ENCODE results near the gene ZNF184.
"Not testable (repeated sequence)": the region's sequence is repeated elsewhere in the genome, so short reads cannot be mapped to it uniquely, and the experiment has no call there.

The ZNF184 gene

GRCh38 chr6:27470023-27470422, 2.9 kb downstream of the ZNF184 start:
- Mint-ChIP-seq H3K36me3 (ENCODE audit: low read depth) (peaks cover 64% of the 10 kb centered on the region), H3K9me3 (no peaks in the 10 kb centered on the region), H3K27me3 (no peaks in the 10 kb centered on the region), H3K4me3 (no peak overlapping the region), H3K4me1 (ENCODE audit: low read depth) (peaks cover 51% of the 10 kb centered on the region), H3K27ac (no peak overlapping the region)

GRCh38 chr6:27468334-27468733, 4.6 kb downstream of the ZNF184 start:
- Mint-ChIP-seq H3K9me3 (no peaks in the 10 kb centered on the region), H3K27ac (no peak overlapping the region), H3K4me3 (no peak overlapping the region), H3K4me1 (ENCODE audit: low read depth) (peaks cover 57% of the 10 kb centered on the region), H3K27me3 (no peaks in the 10 kb centered on the region), H3K36me3 (ENCODE audit: low read depth) (peaks cover 76% of the 10 kb centered on the region)

GRCh38 chr6:27452496-27452897, 20.4 kb downstream of the ZNF184 start:
- Mint-ChIP-seq H3K27me3 (no peaks in the 10 kb centered on the region), H3K9me3 (peaks cover 81% of the 10 kb centered on the region), H3K27ac (no peak overlapping the region), H3K36me3 (ENCODE audit: low read depth) (peaks cover 95% of the 10 kb centered on the region), H3K4me3 (no peak overlapping the region), H3K4me1 (ENCODE audit: low read depth) (no peaks in the 10 kb centered on the region)

- Mint-ChIP-seq H3K4me1 (ENCODE audit: low read depth) (no peaks in the 10 kb centered on the region), H3K27ac (no peak overlapping the region), H3K4me3 (no peak overlapping the region), H3K36me3 (ENCODE audit: low read depth) (peaks cover 92% of the 10 kb centered on the region), H3K27me3 (no peaks in the 10 kb centered on the region), H3K9me3 (peaks cover 75% of the 10 kb centered on the region)
These were observed 21.1 kb downstream of the ZNF184 start for GRCh38 chr6:27451660-27452390.

GRCh38 chr6:27448456-27448855, 24.4 kb downstream of the ZNF184 start:
- Mint-ChIP-seq H3K9me3 (peaks cover 44% of the 10 kb centered on the region), H3K36me3 (ENCODE audit: low read depth) (peaks cover 63% of the 10 kb centered on the region), H3K27me3 (no peaks in the 10 kb centered on the region), H3K4me1 (ENCODE audit: low read depth) (no peaks in the 10 kb centered on the region), H3K4me3 (no peak overlapping the region), H3K27ac (no peak overlapping the region)

- H3K36me3 Mint-ChIP-seq (ENCODE audit: low read depth): peaks cover 19% of the 10 kb centered on the region
- no peaks in the 10 kb centered on the region for H3K4me1 Mint-ChIP-seq (ENCODE audit: low read depth)
- no peaks in the 10 kb centered on the region for H3K27me3 Mint-ChIP-seq
- H3K4me3 Mint-ChIP-seq: no peak overlapping the region
- peaks cover 22% of the 10 kb centered on the region for H3K9me3 Mint-ChIP-seq
- H3K27ac Mint-ChIP-seq: no peak overlapping the region
These were observed 30.0 kb downstream of the ZNF184 start for GRCh38 chr6:27442932-27443331.

- Mint-ChIP-seq H3K9me3 (peaks cover 29% of the 10 kb centered on the region), H3K27ac (no peak overlapping the region), H3K27me3 (peaks cover 3% of the 10 kb centered on the region), H3K4me3 (no peak overlapping the region), H3K36me3 (ENCODE audit: low read depth) (peaks cover 15% of the 10 kb centered on the region), H3K4me1 (ENCODE audit: low read depth) (no peaks in the 10 kb centered on the region)
These were observed 31.9 kb downstream of the ZNF184 start for GRCh38 chr6:27441001-27441400.

GRCh38 chr6:27439371-27439770, 33.5 kb downstream of the ZNF184 start:
- Mint-ChIP-seq H3K36me3 (ENCODE audit: low read depth) (peaks cover 10% of the 10 kb centered on the region), H3K27me3 (peaks cover 11% of the 10 kb centered on the region), H3K9me3 (peaks cover 36% of the 10 kb centered on the region), H3K4me1 (ENCODE audit: low read depth) (no peaks in the 10 kb centered on the region), H3K4me3 (no peak overlapping the region), H3K27ac (no peak overlapping the region)

- H3K9me3 Mint-ChIP-seq: peaks cover 18% of the 10 kb centered on the region
- peaks cover 21% of the 10 kb centered on the region for H3K27me3 Mint-ChIP-seq
- H3K4me3 Mint-ChIP-seq: no peak overlapping the region
- peaks cover 3% of the 10 kb centered on the region for H3K36me3 Mint-ChIP-seq (ENCODE audit: low read depth)
- no peaks in the 10 kb centered on the region for H3K4me1 Mint-ChIP-seq (ENCODE audit: low read depth)
- H3K27ac Mint-ChIP-seq: no peak overlapping the region
These were observed 39.2 kb downstream of the ZNF184 start for GRCh38 chr6:27433714-27434113.

- Mint-ChIP-seq H3K4me3 (no peak overlapping the region), H3K27me3 (peaks cover 9% of the 10 kb centered on the region), H3K4me1 (ENCODE audit: low read depth) (no peaks in the 10 kb centered on the region), H3K27ac (no peak overlapping the region), H3K9me3 (peaks cover 3% of the 10 kb centered on the region), H3K36me3 (ENCODE audit: low read depth) (no peaks in the 10 kb centered on the region)
These were observed 43.9 kb downstream of the ZNF184 start for GRCh38 chr6:27428966-27429365.

- peaks cover 5% of the 10 kb centered on the region for H3K27me3 Mint-ChIP-seq
- no peaks in the 10 kb centered on the region for H3K4me1 Mint-ChIP-seq (ENCODE audit: low read depth)
- H3K9me3 Mint-ChIP-seq: no peaks in the 10 kb centered on the region
- H3K27ac Mint-ChIP-seq: no peak overlapping the region
- H3K36me3 Mint-ChIP-seq (ENCODE audit: low read depth): no peaks in the 10 kb centered on the region
- H3K4me3 Mint-ChIP-seq: no peak overlapping the region
These were observed 44.4 kb downstream of the ZNF184 start for GRCh38 chr6:27428502-27428901.

GRCh38 chr6:27426045-27426620, 46.8 kb downstream of the ZNF184 start:
- H3K27ac Mint-ChIP-seq: no peak overlapping the region
- H3K36me3 Mint-ChIP-seq (ENCODE audit: low read depth): no peaks in the 10 kb centered on the region
- no peaks in the 10 kb centered on the region for H3K4me1 Mint-ChIP-seq (ENCODE audit: low read depth)
- H3K4me3 Mint-ChIP-seq: no peak overlapping the region
- H3K27me3 Mint-ChIP-seq: peaks cover 8% of the 10 kb centered on the region
- no peaks in the 10 kb centered on the region for H3K9me3 Mint-ChIP-seq

GRCh38 chr6:27424851-27425250, 48.1 kb downstream of the ZNF184 start:
- H3K9me3 Mint-ChIP-seq; H3K36me3 Mint-ChIP-seq (ENCODE audit: low read depth); H3K4me3 Mint-ChIP-seq; H3K27ac Mint-ChIP-seq; H3K4me1 Mint-ChIP-seq (ENCODE audit: low read depth): not testable (repeated sequence)
- peaks cover 11% of the 10 kb centered on the region for H3K27me3 Mint-ChIP-seq

- Mint-ChIP-seq H3K27ac (no peak overlapping the region), H3K4me3 (no peak overlapping the region), H3K27me3 (peaks cover 16% of the 10 kb centered on the region), H3K4me1 (ENCODE audit: low read depth) (no peaks in the 10 kb centered on the region), H3K36me3 (ENCODE audit: low read depth) (no peaks in the 10 kb centered on the region), H3K9me3 (no peaks in the 10 kb centered on the region)
These were observed 50.1 kb downstream of the ZNF184 start for GRCh38 chr6:27422651-27423332.

GRCh38 chr6:27419363-27419762, 53.5 kb downstream of the ZNF184 start:
- peaks cover 16% of the 10 kb centered on the region for H3K27me3 Mint-ChIP-seq
- H3K4me3 Mint-ChIP-seq: no peak overlapping the region
- no peaks in the 10 kb centered on the region for H3K4me1 Mint-ChIP-seq (ENCODE audit: low read depth)
- no peak overlapping the region for H3K27ac Mint-ChIP-seq
- H3K36me3 Mint-ChIP-seq (ENCODE audit: low read depth): no peaks in the 10 kb centered on the region
- no peaks in the 10 kb centered on the region for H3K9me3 Mint-ChIP-seq
